GM12878 (cell line): ENCODE measurements around the gene DLD. TPM values are rescaled to one million over a fixed set of nuclear protein-coding genes. Genes with fewer than 3 reads are reported as not detected.

Source experiments
- E2F8 ChIP-seq: fragments of 450-650 bp; IDR thresholded peaks from 2 replicates; pipeline ENCODE4 v1.6.1; 2018; ENCODE audit warnings: mild to moderate bottlenecking, low read depth, moderate library complexity; ENCODE audit not compliant: partially characterized antibody
- MAX ChIP-seq: IDR thresholded peaks from 2 replicates; pipeline ENCODE4 v1.6.1; 2012; ENCODE audit warnings: low read depth, low read length, improper control_type of control experiment
- PAX5 ChIP-seq: IDR thresholded peaks from 2 replicates; pipeline ENCODE4 v1.6.1; 2011; ENCODE audit warnings: low read depth, low read length, borderline replicate concordance
- SMC3 ChIP-seq: IDR thresholded peaks from 2 replicates; pipeline ENCODE4 v1.6.1; 2011; ENCODE audit warnings: low read length, improper control_type of control experiment, borderline replicate concordance
- STAT3 ChIP-seq: IDR thresholded peaks from 2 replicates; pipeline ENCODE4 v1.6.1; 2011; ENCODE audit warnings: low read depth, low read length, improper control_type of control experiment
- YY1 ChIP-seq: IDR thresholded peaks from 2 replicates; pipeline ENCODE4 v1.6.1; 2011; ENCODE audit warnings: low read depth, mild to moderate bottlenecking, low read length
- ZBTB11 ChIP-seq: fragments of 450-650 bp; formaldehyde crosslinking; IDR thresholded peaks from 2 replicates; pipeline ENCODE4 v1.5.0; 2022; ENCODE audit warnings: mild to moderate bottlenecking, missing genetic modification characterization
- polyA plus RNA-seq, 11 experiments: library from polyadenylated mRNA; depleted of rRNA in 4 of 11; unstranded in 6 of 11; stranded (reverse) in 5 of 11; fragments of >200 nt; fragmentation: Nextera tagmentation in 4 of 11; fragmentation: Illumina TruSeq in 1 of 11; extraction: Ambion mirVana in 4 of 11; extraction: Trizol in 1 of 11; gene quantifications; 1 replicate in 1 of 11; 2 replicates in 10 of 11; pipeline versions ENCODE4 v1.2.1 to v1.2.3, GENCODE V29; 2011 to 2016; ENCODE audit warnings: inconsistent platforms in 2 of 11, missing spikeins in 2 of 11, low read depth in 1 of 11
- total RNA-seq, 4 experiments: library from RNA; depleted of rRNA in 3 of 4; stranded (reverse); fragments of >200 nt in 3 of 4; fragmentation: Illumina TruSeq in 1 of 4; extraction: Trizol in 1 of 4; gene quantifications; 2 replicates each; pipeline versions ENCODE4 v1.2.1 to v1.2.3, GENCODE V29; 2013 to 2021

Gene DLD
- total and polyA plus RNA-seq, 10 of the 15 experiments (the other 5 are each of a cell fraction or from before 2014, with no cell fraction given) = 62.7 to 314 (median 161) TPM

GRCh38 chr7:107961405-107961804 is 70.4 kb downstream of the DLD start (continued):
- TF ChIP-seq PAX5 (no peak), STAT3 (no peak), YY1 (no peak), ZBTB11 (CRISPR knock-in tag) (no peak), E2F8 (no peak), SMC3 (no peak), MAX (no peak)
